A549 (cell line): Measurements from ENCODE around the gene MYH9. TPM values are rescaled to one million over a fixed set of nuclear protein-coding genes. Genes with fewer than 3 reads are reported as not detected.

Experiments
- ATAC-seq, 2 experiments: fragments of 200-7000 bp in 1 of 2; fragments of >200 bp in 1 of 2; cut with Nextera tagmentation in 1 of 2; cut with Tn5 transposase in 1 of 2; 3 replicates each; pipeline versions ENCODE4 v1.8.0 to v1.9.1; 2018 to 2020; ENCODE audit warnings: mild to moderate bottlenecking in 1 of 2, moderate library complexity in 1 of 2
- CTCF ChIA-PET: fragments of 300-600 bp; sonication (Branson Sonifier 250); formaldehyde crosslinking; extraction: SDS; loops from one replicate; lab custom pipeline; 2021; ENCODE audit warnings: antibody characterized with exemption, inconsistent platforms; lab: Yijun Ruan, JAX
- POLR2A ChIA-PET: fragments of 350-600 bp; formaldehyde crosslinking; extraction: SDS; loops from one replicate; lab custom pipeline; 2021; ENCODE audit warnings: antibody characterized with exemption, inconsistent platforms; lab: Yijun Ruan, JAX
- DNase-seq, 2 experiments: peaks; one replicate each; pipeline versions ENCODE4 v3.0.0 to v3.0.0-alpha.2; 2011 to 2016; ENCODE audit warnings: low read depth in 1 of 2, low spot score in 1 of 2
- FAIRE-seq: peaks from 2 replicates; lab custom pipeline; 2011; peaks lifted over from hg19 to GRCh38; lab: Jason Lieb, UNC
- H3K27ac ChIP-seq, 2 experiments: fragments of >200 bp; sonication (Bioruptor Twin); formaldehyde crosslinking; 3 replicates each; pipeline ENCODE4 v1.5.1; 2016 to 2017
- H3K4me1 ChIP-seq: fragments of >200 bp; sonication (Bioruptor Twin); formaldehyde crosslinking; 3 replicates; pipeline ENCODE4 v1.6.1; 2016
- H3K4me2 ChIP-seq: fragments of >200 bp; sonication (Bioruptor Twin); formaldehyde crosslinking; 3 replicates; pipeline ENCODE4 v1.6.1; 2016
- H3K4me3 ChIP-seq: fragments of >200 bp; sonication (Bioruptor Twin); formaldehyde crosslinking; 3 replicates; pipeline ENCODE4 v1.5.1; 2016
- H3K9me3 ChIP-seq: fragments of >200 bp; sonication (Bioruptor Twin); formaldehyde crosslinking; 3 replicates; pipeline ENCODE4 v1.6.1; 2016
- ATOH8 ChIP-seq: fragments of 250-450 bp; sonication (Bioruptor Pico); IDR thresholded peaks from 2 replicates; pipeline ENCODE4 v1.5.0; 2020; ENCODE audit warnings: low read depth, mild to moderate bottlenecking, moderate library complexity
- BHLHE40 ChIP-seq: IDR thresholded peaks from 2 replicates; pipeline ENCODE4 v1.6.1; 2012; ENCODE audit warnings: low read depth, low read length, inconsistent platforms
- CBX8 ChIP-seq: fragments of 200-600 bp; sonication (generic); IDR thresholded peaks from 2 replicates; pipeline ENCODE4 v1.6.1; 2016
- CEBPB ChIP-seq, 2 experiments: fragments of >200 bp in 1 of 2; sonication (Bioruptor Twin) in 1 of 2; formaldehyde crosslinking in 1 of 2; IDR thresholded peaks; 2 replicates each; pipeline ENCODE4 v1.6.1; 2012 to 2016
- FOSB ChIP-seq: fragments of 250-450 bp; sonication (Bioruptor Pico); IDR thresholded peaks from 2 replicates; pipeline ENCODE4 v1.5.0; 2020; ENCODE audit warnings: mild to moderate bottlenecking, moderate library complexity
- GATA3 ChIP-seq: IDR thresholded peaks from 2 replicates; pipeline ENCODE4 v1.6.1; 2012; ENCODE audit warnings: borderline replicate concordance
- HEYL ChIP-seq: fragments of 250-450 bp; sonication (Bioruptor Pico); IDR thresholded peaks from 2 replicates; pipeline ENCODE4 v1.8.0; 2021; ENCODE audit warnings: mild to moderate bottlenecking, moderate library complexity
- HOXB13 ChIP-seq: fragments of 250-450 bp; sonication (Bioruptor Pico); IDR thresholded peaks from 2 replicates; pipeline ENCODE4 v1.5.0; 2020; ENCODE audit warnings: low read depth, mild to moderate bottlenecking, moderate library complexity
- MYC ChIP-seq: IDR thresholded peaks from 2 replicates; pipeline ENCODE4 v1.6.1; 2012; ENCODE audit warnings: mild to moderate bottlenecking, inconsistent platforms, low read length, improper control_type of control experiment, borderline replicate concordance
- NR3C1 ChIP-seq: fragments of >200 bp; sonication (Bioruptor Twin); formaldehyde crosslinking; IDR thresholded peaks from 3 replicates; pipeline ENCODE4 v1.6.1; 2017
- PHF8 ChIP-seq: fragments of 200-600 bp; sonication (generic); IDR thresholded peaks from 2 replicates; pipeline ENCODE4 v1.6.1; 2016; ENCODE audit warnings: low read depth, mild to moderate bottlenecking, antibody characterized with exemption, moderate library complexity, borderline replicate concordance
- POLR2A ChIP-seq: IDR thresholded peaks from 2 replicates; pipeline ENCODE4 v1.6.1; 2012; ENCODE audit warnings: mild to moderate bottlenecking, low read length
- RAD21 ChIP-seq, 2 experiments: fragments of >200 bp in 1 of 2; sonication (Bioruptor Twin) in 1 of 2; formaldehyde crosslinking in 1 of 2; IDR thresholded peaks in 1 of 2; conservative IDR thresholded peaks in 1 of 2; 2 replicates in 1 of 2; 3 replicates in 1 of 2; pipeline ENCODE4 v1.6.1; 2012 to 2018; ENCODE audit warnings: inconsistent platforms in 1 of 2
- RARB ChIP-seq: fragments of 250-450 bp; sonication (Bioruptor Pico); IDR thresholded peaks from 2 replicates; pipeline ENCODE4 v1.8.0; 2021; ENCODE audit warnings: mild to moderate bottlenecking, moderate library complexity
- RFX5 ChIP-seq: fragments of 450-650 bp; IDR thresholded peaks from 2 replicates; pipeline ENCODE4 v1.7.1; 2014; ENCODE audit warnings: antibody characterized with exemption, mild to moderate bottlenecking, moderate library complexity
- TP53 ChIP-seq: fragments of 250-450 bp; sonication (Bioruptor Pico); IDR thresholded peaks from 2 replicates; pipeline ENCODE4 v1.5.0; 2021; ENCODE audit warnings: mild to moderate bottlenecking, moderate library complexity
- USF2 ChIP-seq: fragments of 450-650 bp; IDR thresholded peaks from 2 replicates; pipeline ENCODE4 v1.6.1; 2014; ENCODE audit warnings: antibody characterized with exemption
- ZC3H11A ChIP-seq: fragments of 450-650 bp; IDR thresholded peaks from 2 replicates; pipeline ENCODE4 v1.6.1; 2014; ENCODE audit warnings: antibody characterized with exemption, mild to moderate bottlenecking
- WGBS: methylation state at CpG from one replicate; pipeline ENCODE4 v1.1.6; 2017; ENCODE audit errors: missing lambda C conversion rate; 5-methylcytosine and 5-hydroxymethylcytosine counted together
- polyA plus RNA-seq, 4 experiments: library from polyadenylated mRNA; depleted of rRNA in 3 of 4; stranded (reverse); fragments of >200 nt; fragmentation: RNase III in 1 of 4; extraction: RNeasy Plus Mini Kit Qiagen cat#74134 plus additional on column Dnase treatment in 1 of 4; gene quantifications; 2 replicates in 3 of 4; 3 replicates in 1 of 4; pipeline ENCODE4 v1.2.3, GENCODE V29; 2011 to 2017
- TF ChIP-seq, protein P1 (sequence below): IDR thresholded peaks from 2 replicates; pipeline ENCODE4 v1.6.1; 2012
- TF ChIP-seq, protein P2 (sequence below): fragments of 150-350 bp; IDR thresholded peaks from 2 replicates; pipeline ENCODE4 v1.6.1; 2014; ENCODE audit warnings: low read depth, mild to moderate bottlenecking, low read length
- TF ChIP-seq, protein P3 (sequence below): fragments of 250-450 bp; sonication (Bioruptor Pico); IDR thresholded peaks from 2 replicates; pipeline ENCODE4 v1.5.0; 2021; ENCODE audit warnings: mild to moderate bottlenecking, moderate library complexity, borderline replicate concordance

Gene MYH9
- polyA plus RNA-seq, 2 of the 4 experiments (the other 2 are of a cell fraction) = 92.1 to 158 TPM

DNA sequence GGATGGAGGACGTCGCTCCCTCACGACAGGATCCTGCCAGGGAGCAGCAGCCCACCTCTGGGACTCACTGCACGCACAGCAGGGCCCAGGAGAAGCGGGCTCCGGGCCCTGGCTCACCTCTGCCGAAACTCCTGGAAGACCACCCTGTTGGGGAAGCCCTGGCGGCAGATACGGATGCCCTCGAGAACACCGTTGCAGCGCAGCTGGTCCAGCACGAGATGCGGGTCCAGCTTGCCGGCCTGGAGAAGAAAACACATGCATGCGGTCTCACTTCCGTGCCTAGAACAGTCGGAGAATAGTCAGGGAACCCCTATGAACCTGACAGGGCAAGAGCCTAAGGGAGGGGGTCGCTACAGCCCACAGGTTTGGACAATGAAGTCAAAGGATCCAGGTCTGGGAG, 82.0 kb downstream of the MYH9 start:
- WGBS = 95% methylated on average over 19 of the region's 19 CpGs
- TF ChIP-seq RAD21 (conservative IDR thresholded peaks at IDR 0.05 in 1 of 2, IDR thresholded peaks at IDR 0.05 in 1 of 2) (no peak), ZC3H11A (no peak), NR3C1 (no peak), HEYL (no peak), BHLHE40 (no peak), GATA3 (no peak), TP53 (CRISPR knock-in tag) (no peak), CBX8 (no peak), USF2 (no peak), ATOH8 (CRISPR knock-in tag) (no peak), POLR2A (no peak)
- TF ChIP-seq, protein P1, sequence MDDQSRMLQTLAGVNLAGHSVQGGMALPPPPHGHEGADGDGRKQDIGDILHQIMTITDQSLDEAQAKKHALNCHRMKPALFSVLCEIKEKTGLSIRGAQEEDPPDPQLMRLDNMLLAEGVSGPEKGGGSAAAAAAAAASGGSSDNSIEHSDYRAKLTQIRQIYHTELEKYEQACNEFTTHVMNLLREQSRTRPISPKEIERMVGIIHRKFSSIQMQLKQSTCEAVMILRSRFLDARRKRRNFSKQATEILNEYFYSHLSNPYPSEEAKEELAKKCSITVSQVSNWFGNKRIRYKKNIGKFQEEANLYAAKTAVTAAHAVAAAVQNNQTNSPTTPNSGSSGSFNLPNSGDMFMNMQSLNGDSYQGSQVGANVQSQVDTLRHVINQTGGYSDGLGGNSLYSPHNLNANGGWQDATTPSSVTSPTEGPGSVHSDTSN = no peak
- FAIRE-seq (no peak), ATAC-seq (no peak), DNase-seq (no peak)
- Histone ChIP-seq H3K9me3 (no peaks in the 10 kb centered on the region), H3K4me1 (peaks cover 27% of the 10 kb centered on the region; the same call in 2 of the 3 replicates), H3K27ac (no peak overlapping the region), H3K4me2 (no peak overlapping the region), H3K4me3 (no peak overlapping the region)
- POLR2A ChIA-PET = no interaction called here
- CTCF ChIA-PET = interaction anchor here (1.0 to 1.4 kb wide), 4 partner anchors 9 to 166 kb away, joined by 3 to 5 read pairs (median 4); no protein-coding TSS in a partner anchor

GRCh38 chr22:36304429-36304828, 83.3 kb downstream of the MYH9 start:
- DNase-seq (no peak), ATAC-seq (no peak), FAIRE-seq (no peak)
- H3K4me1 ChIP-seq = peaks cover 27% of the 10 kb centered on the region; the same call in 2 of the 3 replicates
- H3K9me3 ChIP-seq = no peaks in the 10 kb centered on the region
- no peak overlapping the region; a peak in 1 of 6 replicates for H3K27ac ChIP-seq
- CTCF ChIA-PET = interaction anchor here (1.5 to 7.1 kb wide), 3 partner anchors 15 to 164 kb away, joined by 3 to 113 read pairs (median 8); no protein-coding TSS in a partner anchor
- POLR2A ChIA-PET = no interaction called here
- H3K4me2 ChIP-seq = no peak overlapping the region
- TF ChIP-seq, protein P1 = no peak
- TF ChIP-seq, protein P2, sequence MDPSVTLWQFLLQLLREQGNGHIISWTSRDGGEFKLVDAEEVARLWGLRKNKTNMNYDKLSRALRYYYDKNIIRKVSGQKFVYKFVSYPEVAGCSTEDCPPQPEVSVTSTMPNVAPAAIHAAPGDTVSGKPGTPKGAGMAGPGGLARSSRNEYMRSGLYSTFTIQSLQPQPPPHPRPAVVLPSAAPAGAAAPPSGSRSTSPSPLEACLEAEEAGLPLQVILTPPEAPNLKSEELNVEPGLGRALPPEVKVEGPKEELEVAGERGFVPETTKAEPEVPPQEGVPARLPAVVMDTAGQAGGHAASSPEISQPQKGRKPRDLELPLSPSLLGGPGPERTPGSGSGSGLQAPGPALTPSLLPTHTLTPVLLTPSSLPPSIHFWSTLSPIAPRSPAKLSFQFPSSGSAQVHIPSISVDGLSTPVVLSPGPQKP = no peak
- TF ChIP-seq, protein P3, sequence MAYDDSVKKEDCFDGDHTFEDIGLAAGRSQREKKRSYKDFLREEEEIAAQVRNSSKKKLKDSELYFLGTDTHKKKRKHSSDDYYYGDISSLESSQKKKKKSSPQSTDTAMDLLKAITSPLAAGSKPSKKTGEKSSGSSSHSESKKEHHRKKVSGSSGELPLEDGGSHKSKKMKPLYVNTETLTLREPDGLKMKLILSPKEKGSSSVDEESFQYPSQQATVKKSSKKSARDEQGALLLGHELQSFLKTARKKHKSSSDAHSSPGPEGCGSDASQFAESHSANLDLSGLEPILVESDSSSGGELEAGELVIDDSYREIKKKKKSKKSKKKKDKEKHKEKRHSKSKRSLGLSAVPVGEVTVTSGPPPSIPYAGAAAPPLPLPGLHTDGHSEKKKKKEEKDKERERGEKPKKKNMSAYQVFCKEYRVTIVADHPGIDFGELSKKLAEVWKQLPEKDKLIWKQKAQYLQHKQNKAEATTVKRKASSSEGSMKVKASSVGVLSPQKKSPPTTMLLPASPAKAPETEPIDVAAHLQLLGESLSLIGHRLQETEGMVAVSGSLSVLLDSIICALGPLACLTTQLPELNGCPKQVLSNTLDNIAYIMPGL (CRISPR knock-in tag) = no peak
- TF ChIP-seq HOXB13 (no peak), BHLHE40 (no peak)
- H3K4me3 ChIP-seq = no peak overlapping the region
- 81% methylated on average over 8 of the region's 10 CpGs for WGBS

- Histone ChIP-seq H3K9me3 (no peaks in the 10 kb centered on the region), H3K4me3 (no peak overlapping the region), H3K4me1 (peaks cover 27% of the 10 kb centered on the region; the same call in 2 of the 3 replicates), H3K4me2 (no peak overlapping the region), H3K27ac (peak overlapping the region in 1 of 2 experiments; percentile 24; a peak in 2 of 6 replicates)
- TF ChIP-seq ZC3H11A (no peak), CEBPB (IDR thresholded peaks at IDR 0.05) (no peak), MYC (no peak), RARB (no peak), PHF8 (no peak), RFX5 (no peak), FOSB (no peak)
- WGBS = 63% methylated on average over 11 of the region's 13 CpGs
- ATAC-seq = no peak
- FAIRE-seq = no peak
- DNase-seq = no peak
- ChIA-PET POLR2A (no interaction called here), CTCF (interaction anchor here (0.6 to 7.1 kb wide), 5 partner anchors 9 to 192 kb away, joined by 3 to 113 read pairs (median 8); no protein-coding TSS in a partner anchor)
Measured at GRCh38 chr22:36303874-36304273, 83.9 kb downstream of the MYH9 start.
